ENCODE results near the gene KRT82. TPM values are rescaled to one million over a fixed set of nuclear protein-coding genes. Genes with fewer than 3 reads are reported as not detected.

KRT82 gene
- polyA plus RNA-seq, 2 of the 4 experiments (the other 2 are of a cell fraction), result not detected

DNA sequence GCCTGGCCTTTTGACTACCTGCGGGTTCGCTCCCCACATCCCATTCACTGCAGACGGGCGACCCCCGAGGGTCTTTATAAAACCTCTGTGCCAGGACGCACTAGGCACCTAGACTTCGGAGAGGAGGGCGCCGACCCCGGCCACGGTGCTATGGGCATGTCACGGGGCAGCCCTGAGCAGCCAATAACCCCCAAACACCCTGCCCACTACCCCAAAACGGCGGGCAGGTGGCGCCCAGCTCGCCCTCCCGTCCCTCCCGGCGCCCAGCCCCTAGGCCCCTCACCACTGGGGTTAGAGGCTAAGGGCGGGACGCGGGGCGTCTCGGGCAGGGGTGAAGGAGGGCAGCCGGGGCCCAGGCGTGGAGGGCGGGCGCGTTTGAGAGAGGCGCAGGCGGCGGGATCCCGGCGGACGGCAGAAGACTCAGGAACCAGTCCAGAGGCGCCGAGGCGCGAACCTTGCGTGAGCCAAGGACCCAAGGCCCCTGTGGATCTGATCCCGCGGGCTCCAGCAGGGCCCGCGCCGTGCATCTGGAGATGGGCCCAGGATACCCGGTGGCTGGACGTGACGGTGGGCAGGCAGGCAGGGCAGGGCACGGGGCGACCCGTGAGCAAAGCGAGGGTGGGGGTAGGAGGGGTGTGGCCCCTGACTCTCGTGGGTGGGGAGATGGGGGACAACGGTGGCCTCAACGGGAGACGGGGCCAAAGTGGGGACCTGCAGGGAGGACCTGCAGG lies 49.9 kb downstream of the KRT82 start:
- ChIA-PET POLR2A (no interaction called here), CTCF (interaction anchor here (1.3 to 1.9 kb wide), 3 partner anchors 17 to 518 kb away, joined by 3 to 8 read pairs (median 7); no protein-coding TSS in a partner anchor)
- DNase-seq (ENCODE audit: low read depth in 1 of 2, low spot score in 1 of 2), result no peak
- no peak for FAIRE-seq
- no peaks in the 10 kb centered on the region for H3K9me3 ChIP-seq
- 0 out of 3 replicates have a peak, but pooled peaks cover 3% of the 10 kb centered on the region for H3K4me1 ChIP-seq
- TF ChIP-seq, protein P1, sequence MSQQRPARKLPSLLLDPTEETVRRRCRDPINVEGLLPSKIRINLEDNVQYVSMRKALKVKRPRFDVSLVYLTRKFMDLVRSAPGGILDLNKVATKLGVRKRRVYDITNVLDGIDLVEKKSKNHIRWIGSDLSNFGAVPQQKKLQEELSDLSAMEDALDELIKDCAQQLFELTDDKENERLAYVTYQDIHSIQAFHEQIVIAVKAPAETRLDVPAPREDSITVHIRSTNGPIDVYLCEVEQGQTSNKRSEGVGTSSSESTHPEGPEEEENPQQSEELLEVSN (IDR thresholded peaks at IDR 0.05; ENCODE audit: borderline replicate concordance, low read depth), result no peak
- TF ChIP-seq TFCP2L1 (CRISPR knock-in tag; IDR thresholded peaks at IDR 0.05), result no peak
- TF ChIP-seq, protein P2, sequence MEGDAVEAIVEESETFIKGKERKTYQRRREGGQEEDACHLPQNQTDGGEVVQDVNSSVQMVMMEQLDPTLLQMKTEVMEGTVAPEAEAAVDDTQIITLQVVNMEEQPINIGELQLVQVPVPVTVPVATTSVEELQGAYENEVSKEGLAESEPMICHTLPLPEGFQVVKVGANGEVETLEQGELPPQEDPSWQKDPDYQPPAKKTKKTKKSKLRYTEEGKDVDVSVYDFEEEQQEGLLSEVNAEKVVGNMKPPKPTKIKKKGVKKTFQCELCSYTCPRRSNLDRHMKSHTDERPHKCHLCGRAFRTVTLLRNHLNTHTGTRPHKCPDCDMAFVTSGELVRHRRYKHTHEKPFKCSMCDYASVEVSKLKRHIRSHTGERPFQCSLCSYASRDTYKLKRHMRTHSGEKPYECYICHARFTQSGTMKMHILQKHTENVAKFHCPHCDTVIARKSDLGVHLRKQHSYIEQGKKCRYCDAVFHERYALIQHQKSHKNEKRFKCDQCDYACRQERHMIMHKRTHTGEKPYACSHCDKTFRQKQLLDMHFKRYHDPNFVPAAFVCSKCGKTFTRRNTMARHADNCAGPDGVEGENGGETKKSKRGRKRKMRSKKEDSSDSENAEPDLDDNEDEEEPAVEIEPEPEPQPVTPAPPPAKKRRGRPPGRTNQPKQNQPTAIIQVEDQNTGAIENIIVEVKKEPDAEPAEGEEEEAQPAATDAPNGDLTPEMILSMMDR (IDR thresholded peaks at IDR 0.05), result no peak
- TF ChIP-seq, protein P3, sequence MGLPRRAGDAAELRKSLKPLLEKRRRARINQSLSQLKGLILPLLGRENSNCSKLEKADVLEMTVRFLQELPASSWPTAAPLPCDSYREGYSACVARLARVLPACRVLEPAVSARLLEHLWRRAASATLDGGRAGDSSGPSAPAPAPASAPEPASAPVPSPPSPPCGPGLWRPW (IDR thresholded peaks at IDR 0.05), result no peak
- TF ChIP-seq BHLHE40 (IDR thresholded peaks at IDR 0.05; ENCODE audit: low read depth, low read length), result no peak
- TF ChIP-seq POLR2A (IDR thresholded peaks at IDR 0.05; ENCODE audit: low read length), result no peak
- TF ChIP-seq SREBF2 (IDR thresholded peaks at IDR 0.05), result no peak
- TF ChIP-seq, protein P4, sequence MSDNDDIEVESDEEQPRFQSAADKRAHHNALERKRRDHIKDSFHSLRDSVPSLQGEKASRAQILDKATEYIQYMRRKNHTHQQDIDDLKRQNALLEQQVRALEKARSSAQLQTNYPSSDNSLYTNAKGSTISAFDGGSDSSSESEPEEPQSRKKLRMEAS (IDR thresholded peaks at IDR 0.05), result no peak
- TF ChIP-seq KDM1A (IDR thresholded peaks at IDR 0.05; ENCODE audit: low read depth), result no peak
- TF ChIP-seq, protein P5, sequence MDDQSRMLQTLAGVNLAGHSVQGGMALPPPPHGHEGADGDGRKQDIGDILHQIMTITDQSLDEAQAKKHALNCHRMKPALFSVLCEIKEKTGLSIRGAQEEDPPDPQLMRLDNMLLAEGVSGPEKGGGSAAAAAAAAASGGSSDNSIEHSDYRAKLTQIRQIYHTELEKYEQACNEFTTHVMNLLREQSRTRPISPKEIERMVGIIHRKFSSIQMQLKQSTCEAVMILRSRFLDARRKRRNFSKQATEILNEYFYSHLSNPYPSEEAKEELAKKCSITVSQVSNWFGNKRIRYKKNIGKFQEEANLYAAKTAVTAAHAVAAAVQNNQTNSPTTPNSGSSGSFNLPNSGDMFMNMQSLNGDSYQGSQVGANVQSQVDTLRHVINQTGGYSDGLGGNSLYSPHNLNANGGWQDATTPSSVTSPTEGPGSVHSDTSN (IDR thresholded peaks at IDR 0.05), result no peak
- TF ChIP-seq EP300 (IDR thresholded peaks at IDR 0.05), result no peak
- no peak for TF ChIP-seq HEYL (CRISPR knock-in tag; IDR thresholded peaks at IDR 0.05)
- no peak for TF ChIP-seq FOXS1 (CRISPR knock-in tag; IDR thresholded peaks at IDR 0.05)
- no peak for TF ChIP-seq JUN (IDR thresholded peaks at IDR 0.05)
- TF ChIP-seq ZSCAN20 (CRISPR knock-in tag; IDR thresholded peaks at IDR 0.05), result no peak
- TF ChIP-seq RARB (CRISPR knock-in tag; IDR thresholded peaks at IDR 0.05), result no peak
- TF ChIP-seq, protein P6, sequence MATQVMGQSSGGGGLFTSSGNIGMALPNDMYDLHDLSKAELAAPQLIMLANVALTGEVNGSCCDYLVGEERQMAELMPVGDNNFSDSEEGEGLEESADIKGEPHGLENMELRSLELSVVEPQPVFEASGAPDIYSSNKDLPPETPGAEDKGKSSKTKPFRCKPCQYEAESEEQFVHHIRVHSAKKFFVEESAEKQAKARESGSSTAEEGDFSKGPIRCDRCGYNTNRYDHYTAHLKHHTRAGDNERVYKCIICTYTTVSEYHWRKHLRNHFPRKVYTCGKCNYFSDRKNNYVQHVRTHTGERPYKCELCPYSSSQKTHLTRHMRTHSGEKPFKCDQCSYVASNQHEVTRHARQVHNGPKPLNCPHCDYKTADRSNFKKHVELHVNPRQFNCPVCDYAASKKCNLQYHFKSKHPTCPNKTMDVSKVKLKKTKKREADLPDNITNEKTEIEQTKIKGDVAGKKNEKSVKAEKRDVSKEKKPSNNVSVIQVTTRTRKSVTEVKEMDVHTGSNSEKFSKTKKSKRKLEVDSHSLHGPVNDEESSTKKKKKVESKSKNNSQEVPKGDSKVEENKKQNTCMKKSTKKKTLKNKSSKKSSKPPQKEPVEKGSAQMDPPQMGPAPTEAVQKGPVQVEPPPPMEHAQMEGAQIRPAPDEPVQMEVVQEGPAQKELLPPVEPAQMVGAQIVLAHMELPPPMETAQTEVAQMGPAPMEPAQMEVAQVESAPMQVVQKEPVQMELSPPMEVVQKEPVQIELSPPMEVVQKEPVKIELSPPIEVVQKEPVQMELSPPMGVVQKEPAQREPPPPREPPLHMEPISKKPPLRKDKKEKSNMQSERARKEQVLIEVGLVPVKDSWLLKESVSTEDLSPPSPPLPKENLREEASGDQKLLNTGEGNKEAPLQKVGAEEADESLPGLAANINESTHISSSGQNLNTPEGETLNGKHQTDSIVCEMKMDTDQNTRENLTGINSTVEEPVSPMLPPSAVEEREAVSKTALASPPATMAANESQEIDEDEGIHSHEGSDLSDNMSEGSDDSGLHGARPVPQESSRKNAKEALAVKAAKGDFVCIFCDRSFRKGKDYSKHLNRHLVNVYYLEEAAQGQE (IDR thresholded peaks at IDR 0.05), result no peak
- no peak overlapping the region for H3K4me3 ChIP-seq
- H3K27ac ChIP-seq, result no peak overlapping the region
- WGBS (ENCODE audit: missing lambda C conversion rate), result 92% methylated on average over 42 of the region's 56 CpGs
- no peak overlapping the region for H3K4me2 ChIP-seq
- ATAC-seq, result no peak

DNA sequence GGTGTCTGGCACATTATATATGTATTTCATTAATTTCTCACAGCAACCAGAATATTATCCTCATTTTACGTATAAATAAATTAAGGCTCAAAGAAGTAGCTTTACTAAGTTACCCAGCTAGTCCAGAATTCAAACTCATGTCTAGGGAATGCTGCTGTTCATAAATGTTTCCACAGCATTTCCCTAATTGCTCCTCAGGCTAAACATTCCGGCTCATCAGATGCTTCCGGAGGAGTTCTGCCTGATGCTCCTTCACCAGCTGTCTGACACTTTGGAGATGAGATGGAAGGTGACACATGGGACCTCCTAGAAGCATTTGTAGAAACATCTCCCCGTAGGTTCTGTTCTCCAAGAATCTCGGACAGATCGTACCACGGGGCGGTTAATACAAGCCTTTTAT lies 51.0 kb downstream of the KRT82 start:
- 0 out of 3 replicates have a peak, but pooled peaks cover 3% of the 10 kb centered on the region for H3K4me1 ChIP-seq
- CTCF ChIA-PET, result interaction anchor here (0.6 to 1.9 kb wide), 9 partner anchors 11 to 530 kb away, joined by 3 to 8 read pairs (median 4); no protein-coding TSS in a partner anchor
- H3K27ac ChIP-seq, result no peak overlapping the region
- no peak for DNase-seq (ENCODE audit: low read depth in 1 of 2, low spot score in 1 of 2)
- ATAC-seq, result no peak
- TF ChIP-seq, protein P7, sequence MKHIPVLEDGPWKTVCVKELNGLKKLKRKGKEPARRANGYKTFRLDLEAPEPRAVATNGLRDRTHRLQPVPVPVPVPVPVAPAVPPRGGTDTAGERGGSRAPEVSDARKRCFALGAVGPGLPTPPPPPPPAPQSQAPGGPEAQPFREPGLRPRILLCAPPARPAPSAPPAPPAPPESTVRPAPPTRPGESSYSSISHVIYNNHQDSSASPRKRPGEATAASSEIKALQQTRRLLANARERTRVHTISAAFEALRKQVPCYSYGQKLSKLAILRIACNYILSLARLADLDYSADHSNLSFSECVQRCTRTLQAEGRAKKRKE (CRISPR knock-in tag; IDR thresholded peaks at IDR 0.05; ENCODE audit: low read depth), result no peak
- TF ChIP-seq RNF2 (IDR thresholded peaks at IDR 0.05; ENCODE audit: borderline replicate concordance, low read depth), result no peak
- TF ChIP-seq EHF (CRISPR knock-in tag; IDR thresholded peaks at IDR 0.05), result no peak
- no peak for TF ChIP-seq KDM1A (IDR thresholded peaks at IDR 0.05; ENCODE audit: low read depth)
- TF ChIP-seq EHMT2 (IDR thresholded peaks at IDR 0.05; ENCODE audit: low read depth), result no peak
- TF ChIP-seq, protein P2 (IDR thresholded peaks at IDR 0.05), result no peak
- TF ChIP-seq SREBF2 (IDR thresholded peaks at IDR 0.05), result no peak
- no peak for TF ChIP-seq HOXA7 (CRISPR knock-in tag; IDR thresholded peaks at IDR 0.05)
- no peak for TF ChIP-seq RARB (CRISPR knock-in tag; IDR thresholded peaks at IDR 0.05)
- TF ChIP-seq CBX8 (IDR thresholded peaks at IDR 0.05), result no peak
- no peak for TF ChIP-seq ZFP36 (IDR thresholded peaks at IDR 0.05; ENCODE audit: borderline replicate concordance, partially characterized antibody)
- no peak for TF ChIP-seq SMC3 (IDR thresholded peaks at IDR 0.05)
- FAIRE-seq, result no peak
- POLR2A ChIA-PET, result no interaction called here
- H3K9me3 ChIP-seq, result no peaks in the 10 kb centered on the region
- H3K4me3 ChIP-seq, result no peak overlapping the region
- H3K4me2 ChIP-seq, result no peak overlapping the region
- WGBS (ENCODE audit: missing lambda C conversion rate), result 90% methylated on average over 8 of the region's 8 CpGs
